ENCODE results near the gene DAPK1. TPM values are rescaled to one million over a fixed set of nuclear protein-coding genes. Genes with fewer than 3 reads are reported as not detected.

The DAPK1 gene
- total and polyA plus RNA-seq, 10 of the 15 experiments (the other 5 are each of a cell fraction or from before 2014, with no cell fraction given), result 8.2 to 94.7 (median 51.6) TPM

DNA sequence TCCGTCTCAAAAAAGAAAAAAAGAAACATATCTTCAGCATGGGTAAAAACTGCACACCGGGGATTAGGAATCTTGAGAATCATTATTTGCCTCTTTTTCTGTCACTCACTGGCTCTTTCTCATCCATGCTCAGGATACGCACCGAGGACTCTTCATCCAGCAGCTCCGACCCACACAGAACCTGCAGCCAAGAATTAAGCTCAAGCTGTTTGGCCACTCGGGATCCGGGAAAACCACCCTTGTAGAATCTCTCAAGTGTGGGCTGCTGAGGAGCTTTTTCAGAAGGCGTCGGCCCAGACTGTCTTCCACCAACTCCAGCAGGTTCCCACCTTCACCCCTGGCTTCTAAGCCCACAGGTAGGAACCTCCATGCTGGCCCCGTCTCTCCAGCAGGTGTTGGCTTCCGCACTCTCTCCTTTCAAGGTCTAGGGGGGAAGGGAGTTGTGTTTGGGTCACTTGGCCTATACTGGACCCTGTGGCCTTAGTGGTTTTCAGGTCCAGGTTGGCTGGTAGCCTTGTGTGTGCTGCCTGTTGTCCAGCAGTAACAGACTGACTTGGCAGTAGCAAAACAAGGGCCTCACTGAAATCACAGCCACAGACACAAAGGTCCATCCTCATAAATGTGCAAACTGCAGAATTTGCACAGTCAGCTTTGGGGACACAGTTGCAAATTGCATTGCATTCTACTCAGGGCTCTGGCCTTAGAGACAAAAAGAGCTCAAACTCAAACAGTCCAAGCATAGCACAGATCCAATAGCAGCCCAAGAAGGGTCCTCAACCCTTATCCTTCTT is 183.8 kb downstream of the DAPK1 start:
- ChIA-PET CTCF (interaction anchor here (1.3 to 1.8 kb wide), 2 partner anchors 12 to 26 kb away, joined by 3 to 4 read pairs; no protein-coding TSS in a partner anchor), RAD21 (ENCODE audit: unreplicated experiment) (no interaction called here), POLR2A (no interaction called here), SMC1A (ENCODE audit: uncharacterized antibody, unreplicated experiment) (interaction anchor here (1.1 kb wide), 1 partner anchor 343 kb away, joined by 3 read pairs; no protein-coding TSS in a partner anchor)
- in situ Hi-C loops (cut with MboI) (no loop called here), intact Hi-C loops (cut with micrococcal nuclease; ENCODE audit: unreplicated experiment) (no loop called here)
- Histone ChIP-seq H3K9ac (ENCODE audit: control insufficient read depth, insufficient read depth, low read length) (no peak overlapping the region), H3K36me3 (ENCODE audit: control insufficient read depth in 2 of 2, insufficient read depth in 2 of 2, low read length in 1 of 2) (peaks cover 1 to 6% of the 10 kb centered on the region in 2 experiments; a peak in 3 of 4 replicates), H2AFZ (ENCODE audit: control insufficient read depth, low read depth, low read length) (no peak overlapping the region), H3K27ac (ENCODE audit: control insufficient read depth, insufficient read depth) (no peak overlapping the region), H3K4me2 (ENCODE audit: control insufficient read depth, insufficient read depth) (no peak overlapping the region), H3K4me3 (no peak overlapping the region), H3K9me3 (replicated peaks; ENCODE audit: control insufficient read depth, insufficient read depth, low read length) (no peaks in the 10 kb centered on the region), H4K20me1 (ENCODE audit: control insufficient read depth, insufficient read depth) (no peaks in the 10 kb centered on the region), H3K79me2 (ENCODE audit: control insufficient read depth, insufficient read depth, low read length) (no peaks in the 10 kb centered on the region), H3K4me1 (ENCODE audit: control insufficient read depth, insufficient read depth, low read length) (no peaks in the 10 kb centered on the region), H3K27me3 (replicated peaks in 1 of 2; ENCODE audit: control insufficient read depth in 2 of 2, insufficient read depth in 2 of 2, low read length in 1 of 2) (no peaks in the 10 kb centered on the region)
- TF ChIP-seq ZBTB11 (CRISPR knock-in tag; IDR thresholded peaks at IDR 0.05) (no peak), RBBP5 (conservative IDR thresholded peaks at IDR 0.05) (no peak), ZNF217 (IDR thresholded peaks at IDR 0.05) (no peak)
- DNase-seq (ENCODE audit: low read depth, low spot score) (no peak), FAIRE-seq (no peak), ATAC-seq (no peak)
- 87% methylated on average over 10 of the region's 11 CpGs for WGBS (ENCODE audit: insufficient coverage, insufficient replicate concordance, low lambda C conversion rate, missing lambda C conversion rate)
- no TSS peak for BruUV-seq (replicated peaks)
